IMR-90 (cell line): ENCODE data around the gene BMP8B.

Experiments used
- ELK1 ChIP-seq: fragments of 150-350 bp; IDR thresholded peaks from 2 replicates; pipeline ENCODE4 v1.6.1; 2016; ENCODE audit warnings: low read depth, mild to moderate bottlenecking, low read length, moderate library complexity, borderline replicate concordance
- MAZ ChIP-seq: IDR thresholded peaks from 2 replicates; pipeline ENCODE4 v1.6.1; 2012; ENCODE audit warnings: low read depth, mild to moderate bottlenecking, low read length, improper control_type of control experiment, moderate library complexity, borderline replicate concordance
- MXI1 ChIP-seq: IDR thresholded peaks from 2 replicates; pipeline ENCODE4 v1.6.1; 2012; ENCODE audit warnings: low read depth, mild to moderate bottlenecking, low read length, moderate library complexity, borderline replicate concordance
- POLR2A ChIP-seq: IDR thresholded peaks from 2 replicates; pipeline ENCODE4 v1.6.1; 2012; ENCODE audit warnings: mild to moderate bottlenecking, low read depth, low read length
- RAD21 ChIP-seq: IDR thresholded peaks from 2 replicates; pipeline ENCODE4 v1.6.1; 2012; ENCODE audit warnings: low read length, improper control_type of control experiment
- RCOR1 ChIP-seq: IDR thresholded peaks from 2 replicates; pipeline ENCODE4 v1.6.1; 2012; ENCODE audit warnings: mild to moderate bottlenecking, low read length, improper control_type of control experiment; ENCODE audit not compliant: insufficient replicate concordance
- TF ChIP-seq, protein P1 (sequence below): conservative IDR thresholded peaks from 2 replicates; pipeline ENCODE4 v1.5.1; 2012; ENCODE audit warnings: mild to moderate bottlenecking, low read depth, low read length, improper control_type of control experiment

DNA sequence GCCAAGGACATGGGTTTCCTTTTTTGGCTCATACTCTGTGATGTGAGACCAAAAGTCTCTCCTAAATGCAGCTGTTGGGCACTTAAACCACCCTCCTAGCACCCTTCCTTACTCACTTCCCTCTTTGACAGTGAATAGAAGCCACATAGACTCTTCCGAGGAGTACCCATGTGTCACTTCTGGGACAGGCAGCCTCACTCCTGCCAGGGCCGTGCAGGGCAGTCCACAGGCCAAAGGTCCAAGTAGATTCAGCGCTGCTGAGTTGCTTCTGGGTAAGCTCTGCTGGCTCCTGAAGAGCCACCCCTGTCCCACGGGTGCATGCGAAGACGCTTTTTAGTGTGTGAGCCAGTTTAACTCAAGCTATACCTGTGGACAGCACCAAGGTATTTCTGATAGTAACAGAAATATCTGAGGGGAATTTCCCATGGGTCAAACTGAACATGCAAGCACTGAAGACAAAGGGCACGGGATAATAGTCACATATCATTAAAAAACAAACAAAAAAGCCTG, 36.8 kb upstream of the BMP8B start:
- TF ChIP-seq RCOR1 = no peak
- TF ChIP-seq, protein P1, sequence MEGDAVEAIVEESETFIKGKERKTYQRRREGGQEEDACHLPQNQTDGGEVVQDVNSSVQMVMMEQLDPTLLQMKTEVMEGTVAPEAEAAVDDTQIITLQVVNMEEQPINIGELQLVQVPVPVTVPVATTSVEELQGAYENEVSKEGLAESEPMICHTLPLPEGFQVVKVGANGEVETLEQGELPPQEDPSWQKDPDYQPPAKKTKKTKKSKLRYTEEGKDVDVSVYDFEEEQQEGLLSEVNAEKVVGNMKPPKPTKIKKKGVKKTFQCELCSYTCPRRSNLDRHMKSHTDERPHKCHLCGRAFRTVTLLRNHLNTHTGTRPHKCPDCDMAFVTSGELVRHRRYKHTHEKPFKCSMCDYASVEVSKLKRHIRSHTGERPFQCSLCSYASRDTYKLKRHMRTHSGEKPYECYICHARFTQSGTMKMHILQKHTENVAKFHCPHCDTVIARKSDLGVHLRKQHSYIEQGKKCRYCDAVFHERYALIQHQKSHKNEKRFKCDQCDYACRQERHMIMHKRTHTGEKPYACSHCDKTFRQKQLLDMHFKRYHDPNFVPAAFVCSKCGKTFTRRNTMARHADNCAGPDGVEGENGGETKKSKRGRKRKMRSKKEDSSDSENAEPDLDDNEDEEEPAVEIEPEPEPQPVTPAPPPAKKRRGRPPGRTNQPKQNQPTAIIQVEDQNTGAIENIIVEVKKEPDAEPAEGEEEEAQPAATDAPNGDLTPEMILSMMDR = no peak
- TF ChIP-seq RAD21 = no peak
- no peak for TF ChIP-seq ELK1
- TF ChIP-seq POLR2A = no peak
- TF ChIP-seq MXI1 = no peak
- TF ChIP-seq MAZ = no peak
